Putamen (tissue), 1 donor: ENCODE results near the gene ABTB2.

Experiments used
- DNase-seq: peaks from one replicate; pipeline ENCODE4 v3.0.0-alpha.2; 2016; ENCODE audit warnings: low spot score

ABTB2 gene

DNA sequence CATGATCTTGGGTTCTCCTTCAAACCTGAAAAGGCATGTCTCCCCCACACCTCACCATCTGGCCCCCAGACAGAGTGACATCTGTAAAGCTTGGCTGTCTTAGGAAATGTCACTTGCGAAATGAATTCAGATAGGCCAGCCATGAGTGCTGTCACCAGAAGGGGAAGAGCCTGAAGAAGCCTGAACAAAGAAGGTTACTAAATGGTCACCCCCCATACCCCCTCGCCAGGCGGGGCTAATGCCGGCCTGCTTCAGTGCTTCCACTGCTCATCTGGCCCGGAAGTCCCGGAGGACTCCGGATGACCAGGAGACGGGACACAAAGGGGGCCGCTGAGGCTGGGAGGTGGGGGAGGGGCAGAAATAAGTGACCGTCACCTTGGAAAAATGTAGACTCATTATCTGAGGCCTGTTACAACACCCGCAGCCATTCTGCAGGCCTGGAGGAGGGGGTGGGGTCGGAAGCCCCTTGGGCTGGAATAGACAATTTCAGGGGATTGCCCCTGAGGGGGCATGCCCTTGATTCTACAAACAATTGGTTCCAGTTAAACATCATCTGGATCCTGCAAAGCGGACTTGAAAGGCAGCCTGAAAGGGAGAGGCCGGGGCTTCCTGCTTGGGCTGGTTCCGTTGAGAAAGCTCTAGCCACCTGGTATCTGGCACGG is 209.2 kb downstream of the ABTB2 start:
- no peak for DNase-seq

DNA sequence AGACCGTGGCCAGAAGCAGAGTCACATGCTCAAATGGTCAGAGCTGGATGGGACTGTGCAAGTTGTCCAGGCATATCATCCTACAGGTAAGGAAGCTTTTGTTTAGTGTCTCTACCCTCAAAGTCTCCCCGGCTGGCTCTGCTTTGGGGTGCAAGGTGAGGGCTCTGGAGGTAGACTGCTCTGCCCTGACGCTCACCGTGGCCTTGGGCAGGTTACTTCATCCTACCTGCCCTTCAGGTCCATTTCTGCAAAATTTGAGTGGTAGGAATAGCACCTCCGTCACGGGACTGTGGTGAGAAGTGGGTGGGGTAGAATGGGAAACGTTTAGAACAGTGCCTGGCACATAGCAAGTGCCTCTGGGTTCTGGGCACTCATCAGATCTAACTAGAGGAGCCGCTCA is 210.2 kb downstream of the ABTB2 start:
- no peak for DNase-seq

DNA sequence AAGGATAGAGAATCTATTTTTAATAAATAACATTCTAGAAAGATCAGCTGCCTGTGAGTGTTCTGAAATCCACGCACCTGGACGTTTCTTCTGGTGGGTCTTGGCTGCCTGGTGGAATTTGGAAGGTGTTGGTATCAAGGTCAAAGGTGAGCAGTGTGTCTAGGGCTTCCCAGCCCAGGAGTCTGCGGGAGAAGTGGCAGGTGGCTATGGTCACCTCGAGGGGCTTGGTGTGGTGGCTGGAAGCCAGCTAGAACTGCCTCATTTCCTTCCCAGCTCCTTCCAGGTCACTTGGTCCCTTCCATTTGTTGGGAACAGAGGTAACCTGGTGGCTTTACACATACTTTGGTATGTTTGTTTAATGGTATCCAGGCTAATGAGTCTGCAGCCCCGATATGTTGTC is 210.9 kb downstream of the ABTB2 start:
- no peak for DNase-seq

DNA sequence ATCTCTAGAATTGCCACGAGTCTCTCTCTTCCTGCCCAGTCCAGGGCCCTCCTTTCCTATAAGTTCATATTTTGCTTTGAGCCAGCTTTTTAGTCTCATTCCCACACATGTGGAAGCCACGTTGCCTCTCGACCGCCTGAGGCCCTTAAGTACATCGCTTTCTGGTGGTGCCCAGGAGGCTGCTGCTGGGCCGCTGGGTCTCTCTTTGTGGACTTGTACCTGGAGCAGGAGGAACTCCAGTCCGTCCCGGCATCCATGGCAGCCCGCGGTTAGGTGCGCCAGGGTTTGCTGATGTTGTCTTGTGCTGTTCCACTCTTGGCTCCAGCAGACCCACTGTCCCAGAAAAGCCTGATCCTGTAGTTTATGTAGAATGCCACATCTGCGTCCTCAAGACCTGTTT is 211.4 kb downstream of the ABTB2 start:
- DNase-seq, result no peak

DNA sequence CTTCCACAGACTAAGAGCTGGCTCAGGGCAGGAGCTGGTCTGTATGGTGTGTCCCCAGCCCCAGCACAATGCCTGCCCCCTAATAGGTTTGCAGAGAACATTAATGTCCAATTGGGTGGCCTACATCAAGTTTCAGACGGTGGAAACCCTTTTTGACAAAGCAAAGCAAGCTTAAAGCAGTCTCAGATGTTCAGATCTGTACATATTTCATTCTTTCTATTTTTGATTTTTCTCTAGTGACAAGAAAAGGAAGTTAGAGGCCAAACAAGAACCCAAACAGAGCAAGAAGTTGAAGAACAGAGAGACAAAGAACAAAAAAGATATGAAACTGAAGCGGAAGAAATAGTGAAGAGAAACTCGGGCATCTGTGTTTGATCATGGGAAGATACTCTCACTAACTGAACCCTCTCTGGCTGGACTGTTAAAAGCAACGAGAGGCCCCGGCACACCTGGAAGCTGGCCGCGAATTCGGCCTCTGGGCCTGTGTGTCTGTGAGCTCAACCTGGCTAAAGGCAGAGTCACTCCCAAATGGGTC is 211.9 kb downstream of the ABTB2 start:
- DNase-seq, result no peak

DNA sequence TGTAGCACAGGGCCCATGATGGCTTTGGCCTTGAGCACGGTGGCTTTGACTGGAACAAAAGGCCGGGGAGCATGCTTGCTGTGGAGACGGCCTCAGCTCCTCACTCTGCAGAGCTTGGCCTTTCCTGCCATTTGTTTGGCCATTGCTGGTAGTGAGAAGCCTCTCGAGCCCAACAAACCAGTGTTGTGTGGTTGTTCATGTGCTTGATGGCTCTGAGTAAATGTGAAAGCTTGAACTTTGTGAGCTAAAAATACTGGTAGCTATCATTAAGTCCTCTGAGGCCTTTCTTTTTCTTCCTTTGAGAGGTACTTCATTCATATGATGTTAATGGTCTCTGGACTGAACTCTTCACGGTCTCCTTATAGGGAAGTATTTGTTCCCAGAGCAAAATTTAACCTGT is 212.7 kb downstream of the ABTB2 start:
- no peak for DNase-seq

DNA sequence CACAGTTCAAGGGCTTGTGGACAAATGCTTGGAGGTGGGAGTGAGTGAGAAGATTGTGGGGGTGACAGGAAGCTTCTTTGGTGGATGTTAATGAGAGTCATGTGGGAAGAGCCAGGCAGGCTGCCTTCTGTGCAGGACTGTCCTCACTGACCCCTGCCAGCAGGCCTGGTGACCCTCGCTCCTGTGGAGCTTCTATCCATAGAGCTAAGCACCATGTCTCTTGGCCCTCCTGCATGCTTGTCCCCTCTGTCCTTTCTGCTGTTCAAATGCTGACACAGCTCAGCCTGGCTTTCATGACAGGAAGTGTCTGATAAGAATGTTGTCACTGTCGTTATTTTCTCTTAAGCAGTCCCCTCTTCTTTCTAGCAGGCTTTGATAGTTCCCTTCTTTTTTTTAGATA is 214.8 kb downstream of the ABTB2 start:
- no peak for DNase-seq

DNA sequence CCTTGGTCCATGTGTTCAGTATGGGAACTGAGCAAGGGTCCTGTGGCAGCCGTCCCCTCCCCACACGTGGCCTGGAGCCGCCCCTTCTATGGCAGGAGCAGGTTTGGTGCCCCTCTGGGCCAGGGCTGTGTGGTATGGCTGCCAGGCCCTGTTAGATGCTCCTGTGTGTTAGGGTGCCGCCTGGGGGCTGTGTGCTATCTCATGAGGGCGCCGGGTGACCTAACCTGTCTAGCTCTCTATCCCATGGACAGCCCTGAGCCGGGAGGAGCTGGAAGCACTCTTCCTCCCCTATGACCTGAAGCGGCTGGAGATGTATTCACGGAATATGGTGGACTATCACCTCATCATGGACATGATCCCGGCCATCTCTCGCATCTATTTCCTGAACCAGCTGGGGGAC is 217.7 kb downstream of the ABTB2 start:
- DNase-seq, result no peak

DNA sequence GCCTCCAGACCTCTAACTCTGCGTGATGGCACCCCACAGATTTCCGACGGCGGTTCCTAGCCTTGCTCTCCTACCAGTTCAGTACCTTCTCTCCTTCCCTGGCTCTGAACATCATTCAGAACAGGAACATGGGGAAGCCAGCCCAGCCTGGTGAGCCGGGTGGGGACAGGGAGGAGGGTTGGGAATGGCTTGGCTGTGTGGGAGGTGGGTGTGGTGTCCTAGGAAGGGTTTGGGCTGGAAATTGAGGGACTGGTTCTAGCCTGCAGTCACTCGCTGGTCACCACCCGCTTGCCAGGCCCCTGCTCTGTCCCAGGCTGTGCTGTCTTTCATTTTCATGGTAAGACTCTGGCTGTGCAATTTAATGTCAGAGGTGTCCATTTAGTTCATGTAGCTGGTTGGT is 218.5 kb downstream of the ABTB2 start:
- DNase-seq, result no peak

DNA sequence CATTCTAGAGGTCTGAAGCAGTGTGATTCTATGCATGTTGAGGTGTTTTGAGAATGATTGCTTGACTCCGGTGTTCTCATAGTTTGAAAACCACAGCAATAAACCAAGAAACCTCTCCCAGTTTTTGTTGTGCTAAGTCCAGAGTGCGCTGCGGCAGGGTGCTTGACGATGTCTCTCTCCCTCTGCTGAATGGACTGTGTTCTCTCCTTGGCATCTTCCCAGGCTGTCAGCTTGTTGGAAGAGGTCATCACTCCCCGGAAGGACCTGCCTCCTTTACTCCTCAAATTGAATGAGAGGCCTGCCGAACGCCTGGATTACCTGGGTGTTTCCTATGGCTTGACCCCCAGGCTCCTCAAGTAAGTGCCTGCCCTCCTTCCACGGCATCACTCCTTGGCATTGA is 221.4 kb downstream of the ABTB2 start:
- no peak for DNase-seq

DNA sequence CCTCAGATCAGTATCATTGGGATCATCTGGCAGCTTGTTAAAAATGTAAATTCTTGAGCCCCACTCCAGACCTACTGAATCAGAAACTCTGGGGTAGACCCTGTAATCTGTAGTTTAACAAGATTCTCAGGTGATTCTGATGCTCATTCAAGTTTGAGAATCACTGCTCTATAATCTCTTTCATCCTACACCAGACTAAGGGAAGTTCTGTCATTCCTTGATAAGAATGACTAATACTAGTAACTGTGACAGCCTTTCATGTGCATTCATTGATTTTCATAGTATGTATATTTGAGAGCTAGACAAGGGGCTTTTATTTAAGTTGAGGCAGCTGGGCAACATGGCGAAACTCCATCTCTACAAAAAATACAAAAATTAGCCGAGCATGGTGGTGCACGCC is 222.4 kb downstream of the ABTB2 start:
- DNase-seq, result no peak

DNA sequence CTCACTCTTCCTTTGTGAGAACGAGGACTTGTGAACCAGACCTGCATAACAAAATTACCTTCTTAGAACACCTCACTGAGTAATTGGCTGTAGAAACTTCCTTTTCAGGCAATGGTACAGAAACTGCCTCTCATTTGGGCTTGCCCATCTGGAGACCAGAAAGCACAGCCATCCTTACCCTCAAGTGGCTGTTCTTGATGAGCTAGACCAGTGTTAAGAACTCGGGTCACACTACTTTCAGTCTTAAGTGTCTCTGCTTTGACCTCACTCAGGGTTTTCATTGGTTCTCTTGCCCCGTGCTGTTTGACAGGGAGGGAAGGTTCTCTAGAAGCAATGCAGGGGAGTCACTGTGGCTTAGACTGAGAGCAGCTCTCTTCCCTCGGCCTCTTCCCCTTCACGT is 223.0 kb downstream of the ABTB2 start:
- no peak for DNase-seq

DNA sequence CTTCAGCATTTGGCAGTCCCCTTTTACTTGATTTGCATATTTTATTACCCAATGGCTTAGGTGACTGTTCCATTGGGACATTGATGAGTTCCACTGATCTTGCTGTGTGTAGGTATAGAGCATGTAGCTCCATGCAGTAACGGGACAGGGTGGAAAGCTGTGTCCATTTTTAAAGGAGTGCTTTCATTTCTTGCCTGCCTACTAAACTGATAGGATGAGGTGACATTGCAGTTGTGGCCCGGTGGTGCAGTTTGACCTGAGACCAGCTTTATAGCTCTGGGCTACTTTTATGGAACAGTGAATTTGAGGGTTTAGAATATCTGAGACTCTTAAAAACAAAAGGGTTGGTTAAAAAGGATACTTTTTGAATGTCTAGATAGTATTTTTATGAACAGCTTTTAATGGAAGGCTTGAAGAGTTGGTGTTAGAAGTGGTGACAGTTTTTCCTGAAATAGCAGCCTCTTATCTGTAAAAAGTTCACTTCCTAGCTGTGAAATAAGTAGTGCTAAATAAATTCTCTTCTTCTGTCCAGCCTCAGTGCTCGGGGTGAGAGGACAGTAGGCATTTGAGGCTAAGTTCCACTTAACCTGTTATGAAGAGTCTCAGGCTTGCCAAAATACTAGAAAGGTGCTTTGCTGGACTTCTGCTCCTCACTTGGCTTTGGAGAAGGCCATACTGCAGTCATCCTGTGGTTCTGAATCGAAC is 225.4 kb downstream of the ABTB2 start:
- no peak for DNase-seq

DNA sequence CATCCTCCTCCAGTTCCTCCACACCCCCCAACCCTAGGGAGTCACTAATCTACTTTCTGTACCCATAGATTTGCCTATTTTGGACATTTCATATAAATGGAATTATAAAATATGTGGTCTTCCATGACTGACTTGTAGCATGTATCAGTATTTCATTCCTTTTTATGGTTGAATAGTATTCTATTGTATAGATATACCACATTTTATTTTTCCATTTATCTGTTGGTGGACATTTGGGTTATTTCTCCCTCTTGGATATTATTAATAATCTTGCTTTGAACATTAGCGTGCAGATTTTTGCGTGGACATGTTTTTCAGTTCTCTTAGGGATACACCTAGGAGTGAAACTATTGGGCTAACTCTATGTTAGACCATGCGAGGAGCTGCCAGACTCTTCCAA is 229.0 kb downstream of the ABTB2 start:
- no peak for DNase-seq

DNA sequence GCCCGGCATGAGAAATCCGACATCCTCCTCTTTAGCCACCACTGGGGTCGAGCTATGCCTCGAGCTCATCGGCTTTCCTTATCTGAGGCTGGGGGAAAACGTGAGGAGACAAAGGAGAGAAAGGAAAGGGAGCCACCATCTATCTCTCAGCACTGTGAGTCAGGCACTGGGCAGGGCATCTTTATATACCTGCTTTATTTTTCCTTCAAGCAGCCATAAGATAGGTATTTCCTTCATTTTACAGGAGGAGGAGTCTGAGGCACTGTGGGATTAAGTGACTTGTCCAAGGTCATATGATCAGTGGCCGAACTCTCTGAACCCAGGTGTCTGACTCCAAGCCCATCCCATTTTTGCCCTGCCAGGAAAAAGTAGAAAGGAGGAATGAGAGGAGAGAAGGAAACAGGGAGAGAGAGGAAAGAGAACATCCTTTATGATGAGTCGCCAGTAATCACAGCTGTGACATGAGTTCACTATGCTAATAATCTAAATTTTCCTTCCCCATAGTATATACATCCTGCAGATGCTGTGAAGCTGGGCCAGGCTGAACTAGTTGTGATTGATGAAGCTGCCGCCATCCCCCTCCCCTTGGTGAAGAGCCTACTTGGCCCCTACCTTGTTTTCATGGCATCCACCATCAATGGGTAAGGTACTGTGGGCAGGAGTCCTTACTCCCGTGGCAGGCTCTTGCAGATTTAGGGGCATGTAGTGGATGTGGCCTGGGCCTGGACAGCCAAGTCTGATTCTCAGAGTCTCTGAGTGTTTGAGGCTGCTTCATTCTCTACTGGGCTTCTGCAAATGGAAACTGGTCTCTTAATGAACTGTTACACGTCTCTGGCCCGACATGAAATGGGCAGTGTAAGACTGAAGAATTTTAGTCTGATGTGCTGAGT is 230.6 kb downstream of the ABTB2 start:
- DNase-seq, result no peak

DNA sequence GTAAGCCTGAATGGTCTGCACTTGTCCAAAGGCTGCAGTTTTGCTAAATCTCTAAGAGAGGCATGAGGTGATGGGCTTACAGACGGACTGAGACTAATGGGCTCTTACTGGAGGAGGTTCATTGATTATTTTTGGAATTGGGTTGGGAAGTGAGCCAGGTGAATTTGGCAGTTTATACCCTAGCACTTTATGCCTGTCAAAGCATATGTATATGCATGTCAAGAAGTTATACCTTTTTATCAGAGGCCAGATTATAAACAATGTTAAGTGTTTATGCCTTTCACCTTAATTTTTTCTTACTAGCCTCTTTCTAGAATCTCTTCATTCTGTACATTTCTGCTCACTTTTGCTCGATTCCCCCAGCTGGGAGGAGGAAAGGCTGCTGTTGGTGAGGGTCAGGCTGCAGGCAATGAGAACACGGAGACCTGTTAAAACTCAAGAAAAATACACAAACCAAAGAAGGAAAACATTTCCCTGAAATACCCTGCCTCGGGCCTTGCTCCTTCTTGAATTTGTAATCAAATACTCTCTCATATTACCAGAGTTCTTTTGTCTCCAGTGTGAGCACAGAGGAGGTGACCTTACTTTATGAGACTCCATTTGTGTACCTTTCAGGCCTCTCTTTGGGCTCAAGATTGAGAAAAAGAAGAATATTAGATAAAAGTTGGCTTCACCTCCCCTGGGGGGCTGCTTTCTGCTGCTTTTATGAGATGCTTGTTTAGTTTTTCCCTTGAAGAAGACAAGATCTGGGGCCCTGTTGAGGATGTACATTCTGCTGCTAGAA is 232.7 kb downstream of the ABTB2 start:
- DNase-seq, result no peak

DNA sequence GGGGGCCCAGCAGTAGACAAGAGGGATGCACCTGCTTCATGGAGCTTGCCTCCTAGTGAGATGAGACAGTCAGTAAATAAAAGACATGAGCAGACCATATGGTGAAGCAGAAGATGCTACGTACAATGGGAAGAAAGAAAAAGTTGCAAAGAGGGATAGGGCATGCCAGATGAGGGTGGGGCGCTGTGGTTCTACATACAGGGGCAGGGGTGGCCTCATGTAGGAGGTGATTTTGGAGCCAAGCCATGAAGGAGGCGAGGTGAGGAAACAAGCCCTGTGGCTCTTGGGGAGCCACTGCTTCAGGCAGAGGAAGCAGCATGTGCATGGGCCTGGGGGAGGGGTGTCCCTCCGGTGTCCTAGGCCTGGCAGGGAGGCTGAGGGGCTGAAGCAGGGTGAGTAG is 237.2 kb downstream of the ABTB2 start:
- no peak for DNase-seq

DNA sequence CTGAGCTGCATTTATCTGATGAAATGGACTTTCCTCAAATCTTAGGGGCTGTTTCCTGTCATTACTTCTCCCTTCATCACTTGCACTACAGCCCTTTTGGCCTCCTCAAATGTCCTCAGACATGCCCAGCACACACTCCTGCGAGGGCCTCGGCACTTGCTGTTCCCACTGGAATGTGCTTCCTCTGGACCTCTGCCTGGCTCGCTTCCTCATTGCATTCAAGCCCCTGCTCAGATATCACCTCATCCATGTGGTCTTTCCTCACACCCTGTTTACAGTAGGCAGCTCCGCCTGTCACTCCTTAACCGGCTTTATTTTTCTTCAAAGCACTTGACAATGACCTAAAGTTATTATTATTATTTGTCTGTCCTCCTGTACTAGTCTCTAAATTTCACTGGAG is 243.3 kb downstream of the ABTB2 start:
- no peak for DNase-seq

DNA sequence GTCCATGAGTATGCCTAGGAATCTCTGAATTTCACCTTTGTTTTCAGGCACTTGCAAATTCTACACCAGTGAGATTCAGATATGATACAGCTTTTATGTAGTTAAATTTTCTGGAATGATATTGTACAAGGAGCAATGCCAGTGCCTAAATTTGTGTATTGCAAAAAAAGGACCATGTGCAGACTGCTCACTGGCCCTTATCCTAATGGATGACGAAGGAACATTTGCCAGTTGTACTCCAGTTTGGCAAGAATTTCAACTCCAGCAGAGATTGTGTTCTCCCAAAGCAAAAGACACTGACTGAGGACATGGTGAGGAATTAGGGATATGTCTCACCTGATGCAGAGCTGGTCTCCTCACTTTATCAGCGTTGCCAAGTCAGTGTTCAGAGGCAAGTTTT is 243.8 kb downstream of the ABTB2 start:
- DNase-seq, result no peak

DNA sequence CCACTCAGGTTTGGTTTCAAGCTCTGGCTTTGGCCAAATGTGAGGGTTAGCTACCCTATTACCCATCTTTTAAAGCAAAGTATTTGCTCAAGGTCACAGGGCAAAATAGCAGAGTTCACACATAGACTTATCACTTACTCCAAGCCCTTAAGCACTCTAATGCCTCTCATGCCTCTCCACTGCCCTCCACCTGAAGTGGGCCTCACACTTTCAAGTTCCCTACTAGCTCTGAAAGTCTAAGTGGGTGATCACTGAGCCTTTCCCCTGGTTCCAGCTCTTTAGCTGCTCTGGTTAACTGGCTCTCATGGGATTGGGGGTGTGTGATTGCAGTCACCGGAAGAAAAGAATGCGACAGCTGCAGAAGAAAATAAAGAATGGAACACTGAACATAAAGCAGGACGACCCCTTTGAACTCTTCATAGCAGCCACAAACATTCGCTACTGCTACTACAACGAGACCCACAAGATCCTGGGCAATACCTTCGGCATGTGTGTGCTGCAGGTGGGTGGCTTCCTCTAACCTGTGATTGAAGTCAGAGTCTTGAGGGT is 246.0 kb downstream of the ABTB2 start:
- no peak for DNase-seq

DNA sequence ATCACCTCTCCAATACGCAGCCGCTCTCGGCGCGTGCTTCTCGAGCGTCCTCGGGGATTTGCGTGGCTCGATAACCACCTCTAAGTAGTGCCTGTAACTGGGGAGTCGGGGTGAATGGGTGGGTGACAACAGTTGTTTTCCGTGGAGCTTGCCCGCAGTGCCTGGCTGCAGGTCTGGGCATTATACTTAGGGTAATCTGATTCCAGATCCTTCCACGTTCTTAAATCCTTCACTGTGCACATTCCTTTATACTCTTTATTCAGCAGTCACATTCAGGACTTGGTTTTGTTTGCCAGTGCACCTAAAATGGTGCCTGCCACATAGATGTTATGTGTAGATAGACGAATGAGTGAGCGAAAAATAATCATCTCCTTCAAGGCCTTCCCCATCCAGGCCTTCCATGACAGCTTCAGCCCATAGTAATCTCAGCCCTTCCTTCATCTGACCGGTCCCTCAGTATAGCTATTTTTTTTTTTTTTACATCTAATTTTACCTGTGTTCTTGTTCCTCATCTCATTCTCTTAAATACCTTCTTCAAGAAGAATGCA is 251.8 kb downstream of the ABTB2 start:
- no peak for DNase-seq
